ENCODE measurements around the gene CBL. TPM values are rescaled to one million over a fixed set of nuclear protein-coding genes. Genes with fewer than 3 reads are reported as not detected.
"Not testable (repeated sequence)": the region's sequence is repeated elsewhere in the genome, so short reads cannot be mapped to it uniquely, and the experiment has no call there.

CBL gene
- polyA plus RNA-seq (ENCODE audit: insufficient read length in 4 of 4) = 10 to 100 TPM; 15.5 to 22.3 (median 20.4) TPM

DNA sequence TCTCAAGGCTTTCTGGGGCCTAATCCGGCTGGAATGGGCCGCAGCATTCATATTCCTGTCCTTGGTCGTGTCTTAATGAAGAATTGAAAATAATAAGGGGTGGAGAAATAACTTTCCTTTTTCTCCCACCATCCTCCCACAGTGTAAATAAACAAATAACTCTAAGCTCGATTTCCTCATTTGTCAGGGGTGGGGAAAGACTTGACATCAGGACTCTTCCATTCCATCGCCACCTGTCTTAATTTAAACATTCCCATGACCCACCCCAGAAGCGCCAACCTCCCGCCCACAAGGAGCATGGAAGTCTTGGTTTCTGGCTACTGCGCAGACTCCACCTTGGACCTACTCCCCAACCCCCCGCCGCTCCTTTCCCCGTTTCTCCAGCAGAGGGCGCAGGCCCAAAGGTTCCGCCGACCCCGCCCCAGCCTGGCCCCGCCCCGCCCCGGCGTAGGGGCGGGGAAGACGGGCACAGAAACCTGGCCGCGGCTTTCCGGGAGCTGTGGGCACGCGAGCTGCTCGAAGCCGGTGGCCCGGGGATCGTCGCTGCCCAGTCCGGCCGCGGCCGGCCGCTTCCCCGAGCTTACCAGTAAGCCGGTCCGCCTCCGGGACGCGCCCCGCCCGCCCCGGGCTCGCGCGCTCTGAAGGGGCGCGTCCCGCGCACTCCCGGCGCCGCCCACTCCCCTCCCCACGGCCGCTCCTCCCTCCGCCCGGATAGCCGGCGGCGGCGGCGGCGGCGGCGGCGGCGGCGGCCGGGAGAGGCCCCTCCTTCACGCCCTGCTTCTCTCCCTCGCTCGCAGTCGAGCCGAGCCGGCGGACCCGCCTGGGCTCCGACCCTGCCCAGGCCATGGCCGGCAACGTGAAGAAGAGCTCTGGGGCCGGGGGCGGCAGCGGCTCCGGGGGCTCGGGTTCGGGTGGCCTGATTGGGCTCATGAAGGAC is at the start of gene CBL:
CBL (plus strand) TSS at position 766 of the 937 bp plus-strand sequence; CDS start at position 845, 79 bp downstream.
- peak; percentile 72 to 89 (median 88) for DNase-seq (ENCODE audit: low read depth in 4 of 4, low spot score in 3 of 4)

GRCh38 chr11:119156496-119156895 is 49.6 kb upstream of the CBL start:
- DNase-seq (ENCODE audit: low read depth in 4 of 4, low spot score in 3 of 4) = no peak

DNA sequence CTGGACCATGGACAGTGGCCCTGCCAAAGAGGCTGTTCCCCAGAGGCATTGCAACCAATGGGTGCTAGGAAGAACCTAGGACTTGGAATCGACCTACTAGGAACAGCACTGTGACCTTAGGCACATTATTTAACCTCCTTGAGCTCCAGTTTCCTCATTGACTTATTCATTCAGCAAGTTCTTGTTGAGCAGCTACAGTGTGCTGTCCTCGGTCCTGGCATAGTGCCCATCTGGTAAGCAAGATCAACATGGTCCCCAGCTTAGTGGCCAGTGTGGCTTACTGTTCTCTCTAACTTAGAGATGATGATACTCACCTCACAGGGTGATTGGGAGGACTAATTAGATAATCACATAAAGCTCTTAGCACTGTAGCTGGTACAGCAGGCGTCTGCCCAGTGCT is 49.1 kb upstream of the CBL start:
- no peak for DNase-seq (ENCODE audit: low read depth in 4 of 4, low spot score in 3 of 4)

- DNase-seq (ENCODE audit: low read depth in 4 of 4, low spot score in 3 of 4) = no peak
Measured at GRCh38 chr11:119158467-119158866, 47.7 kb upstream of the CBL start.

GRCh38 chr11:119160151-119160550 is 46.0 kb upstream of the CBL start:
- no peak for DNase-seq (ENCODE audit: low read depth in 4 of 4, low spot score in 3 of 4)

DNA sequence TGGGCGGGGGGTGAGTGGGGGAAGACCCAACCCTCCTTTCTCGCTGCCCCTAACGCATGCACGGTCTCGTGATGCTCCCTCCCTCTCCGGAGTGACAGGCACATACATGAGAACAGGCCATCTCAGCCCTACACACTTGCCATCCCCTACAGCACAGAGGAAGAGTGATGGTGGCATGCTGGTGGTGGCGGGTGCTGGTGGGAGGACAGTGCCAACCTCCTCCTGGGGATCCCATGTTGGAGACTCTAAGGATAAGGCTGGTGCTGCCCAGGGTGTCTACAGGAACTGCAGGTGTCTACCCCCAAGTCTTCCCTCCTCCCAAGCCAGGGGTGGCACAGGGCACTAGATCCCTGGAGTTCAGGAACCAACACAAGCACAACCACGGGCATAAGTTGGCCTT is 44.3 kb upstream of the CBL start:
- no peak for DNase-seq (ENCODE audit: low read depth in 4 of 4, low spot score in 3 of 4)

- peak in 1 of 4 donors; percentile 47 for DNase-seq (ENCODE audit: low read depth in 4 of 4, low spot score in 3 of 4)
Measured at GRCh38 chr11:119166368-119167076, 39.6 kb upstream of the CBL start.

- DNase-seq (ENCODE audit: low read depth in 4 of 4, low spot score in 3 of 4) = not testable (repeated sequence)
Measured at GRCh38 chr11:119167077-119167458, 39.1 kb upstream of the CBL start.

DNA sequence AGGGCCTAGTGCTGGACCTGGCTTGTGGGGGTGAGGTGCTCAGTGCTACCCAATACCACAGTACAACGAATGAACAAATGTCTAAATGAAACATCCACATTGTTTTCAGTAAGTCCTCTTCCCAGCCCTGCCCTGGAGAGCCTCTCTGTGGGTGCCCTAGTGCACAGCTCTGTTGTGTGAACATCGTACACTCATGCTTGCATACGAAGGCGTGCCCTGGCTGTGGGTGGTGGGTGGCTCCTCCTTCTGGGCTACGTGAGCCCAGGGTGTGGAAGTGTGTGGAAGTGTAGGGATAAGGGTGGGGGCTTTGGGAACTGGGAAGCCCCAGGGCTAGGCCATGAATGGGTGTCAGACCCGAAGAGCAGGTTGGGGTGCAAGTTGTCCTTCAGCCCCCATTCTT is 38.2 kb upstream of the CBL start:
- DNase-seq (ENCODE audit: low read depth in 4 of 4, low spot score in 3 of 4) = no peak

DNA sequence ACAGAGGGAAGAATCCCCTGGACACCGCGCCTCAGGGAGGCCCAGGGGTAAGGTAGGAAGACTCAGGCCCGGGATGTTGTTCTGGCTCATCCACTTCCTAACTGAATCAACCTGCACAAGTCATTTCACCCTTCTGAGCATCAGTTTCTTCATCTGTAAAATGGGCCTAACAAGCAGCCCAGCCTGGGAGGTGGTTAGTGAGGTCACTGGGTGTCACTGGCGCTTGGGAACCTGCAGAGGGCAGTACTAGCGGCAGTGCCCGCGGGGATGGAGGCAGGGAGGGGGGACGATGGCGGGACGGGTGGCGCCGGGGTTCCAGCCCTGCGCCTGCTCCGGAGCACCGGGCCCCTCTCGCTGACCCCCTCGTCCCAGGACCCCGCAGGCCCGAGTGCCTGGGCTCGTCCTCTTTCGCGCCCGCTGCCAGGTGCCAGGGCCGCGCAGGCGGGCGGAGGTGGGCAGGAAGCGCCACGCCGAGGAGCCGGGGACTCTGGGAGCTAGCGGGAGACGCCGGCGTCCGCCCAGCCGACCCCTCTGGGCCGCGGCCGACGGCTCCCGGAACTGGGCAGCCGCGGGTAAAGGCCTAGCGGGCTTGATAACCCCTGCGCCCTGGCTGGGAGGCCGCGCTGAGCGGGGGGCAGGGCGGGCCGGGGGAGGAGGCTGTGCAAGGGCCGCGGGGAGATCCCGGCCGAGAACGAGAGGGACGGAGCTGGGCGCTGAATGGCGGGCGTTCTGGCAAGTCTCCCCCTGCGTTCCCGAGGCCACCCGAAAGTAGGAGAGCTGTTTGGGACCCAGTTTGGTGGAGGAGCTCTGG is 37.5 kb upstream of the CBL start, which contains the start of gene NLRX1:
NLRX1 (plus strand) TSS at position 255 of the 811 bp plus-strand sequence. CDS start 2,679 bp downstream, outside the sequence.
- DNase-seq (ENCODE audit: low read depth in 4 of 4, low spot score in 3 of 4) = peak in 2 of 4 donors; percentile 64 to 72

DNA sequence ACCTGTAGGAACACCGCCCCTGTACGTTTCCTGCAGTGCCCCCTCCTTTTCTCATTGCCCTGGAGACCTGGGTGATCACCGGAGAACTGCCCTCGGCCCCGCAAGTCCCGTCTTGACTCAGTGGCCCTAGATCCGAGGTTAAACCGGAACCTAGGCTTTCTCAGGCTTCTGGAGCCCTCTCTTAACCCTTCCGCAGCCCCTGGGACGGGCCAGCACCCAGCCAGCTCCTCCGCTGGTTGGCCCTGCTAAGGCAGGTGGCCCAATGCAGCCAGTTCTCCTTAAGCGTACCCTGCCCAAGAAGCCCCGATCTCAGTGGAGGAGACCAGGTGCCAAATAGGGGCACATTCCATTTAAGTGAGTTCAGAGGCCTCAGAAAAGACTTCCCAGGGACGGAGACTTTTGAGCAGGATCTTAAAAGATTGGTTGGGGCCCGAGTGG is 36.8 kb upstream of the CBL start:
- DNase-seq (ENCODE audit: low read depth in 4 of 4, low spot score in 3 of 4) = no peak

DNA sequence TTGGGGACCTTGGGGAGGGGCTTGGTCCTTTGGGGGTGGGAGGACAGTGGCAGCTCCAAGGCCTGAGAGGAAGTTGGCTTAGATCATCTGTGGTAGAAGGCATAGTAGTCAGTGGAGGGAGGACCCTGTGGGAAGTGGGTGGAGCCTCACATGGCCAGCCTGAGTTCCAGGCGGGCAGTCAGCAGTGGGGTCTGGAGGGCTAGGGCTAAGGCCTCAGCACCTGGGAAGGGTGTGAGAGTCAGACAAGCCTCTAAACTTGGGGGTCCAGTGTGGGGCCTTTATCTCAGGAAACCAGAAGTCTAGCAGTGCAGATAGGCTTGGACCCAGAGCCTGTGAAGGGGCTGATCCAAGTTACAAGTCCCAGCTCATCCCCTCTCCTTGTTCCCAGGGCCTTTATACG is 33.6 kb upstream of the CBL start:
- no peak for DNase-seq (ENCODE audit: low read depth in 4 of 4, low spot score in 3 of 4)

DNA sequence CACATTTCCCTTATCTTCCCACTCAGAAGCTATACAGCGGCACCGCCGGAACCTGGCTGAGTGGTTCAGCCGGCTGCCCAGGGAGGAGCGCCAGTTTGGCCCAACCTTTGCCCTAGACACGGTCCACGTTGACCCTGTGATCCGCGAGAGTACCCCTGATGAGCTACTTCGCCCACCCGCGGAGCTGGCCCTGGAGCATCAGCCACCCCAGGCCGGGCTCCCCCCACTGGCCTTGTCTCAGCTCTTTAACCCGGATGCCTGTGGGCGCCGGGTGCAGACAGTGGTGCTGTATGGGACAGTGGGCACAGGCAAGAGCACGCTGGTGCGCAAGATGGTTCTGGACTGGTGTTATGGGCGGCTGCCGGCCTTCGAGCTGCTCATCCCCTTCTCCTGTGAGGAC is 32.7 kb upstream of the CBL start:
- DNase-seq (ENCODE audit: low read depth in 4 of 4, low spot score in 3 of 4) = no peak

DNA sequence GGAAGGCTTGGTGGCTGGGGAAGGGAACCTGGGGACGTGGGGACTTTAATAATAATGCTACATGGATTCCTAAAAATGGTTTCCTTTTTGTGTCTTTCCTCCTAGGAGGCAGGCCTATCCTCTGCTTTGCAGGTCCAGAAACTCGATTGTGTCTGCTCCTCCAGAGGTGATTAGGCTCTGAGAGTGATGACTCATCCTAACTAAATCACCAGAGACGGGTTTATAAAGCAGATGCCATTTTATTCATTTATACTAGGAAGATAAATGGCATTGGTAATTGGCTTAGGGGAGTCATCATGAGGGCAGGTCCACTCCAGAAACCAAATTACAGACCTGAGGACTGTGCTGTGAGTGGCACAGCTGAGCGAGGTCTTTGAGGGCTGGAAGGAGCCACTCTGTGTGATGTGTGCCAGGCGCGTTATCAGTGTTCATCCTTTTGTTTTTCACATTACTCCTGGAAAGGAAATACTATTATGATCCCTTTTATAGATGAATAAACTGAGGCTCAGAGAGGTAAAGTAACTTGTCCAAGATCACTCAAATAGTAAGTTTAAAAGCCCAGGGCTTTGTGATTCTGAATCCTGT is 30.6 kb upstream of the CBL start:
- DNase-seq (ENCODE audit: low read depth in 4 of 4, low spot score in 3 of 4) = no peak

GRCh38 chr11:119178166-119178680 is 27.9 kb upstream of the CBL start:
- DNase-seq (ENCODE audit: low read depth in 4 of 4, low spot score in 3 of 4) = no peak

- no peak for DNase-seq (ENCODE audit: low read depth in 4 of 4, low spot score in 3 of 4)
Measured at GRCh38 chr11:119179342-119179741, 26.8 kb upstream of the CBL start.

DNA sequence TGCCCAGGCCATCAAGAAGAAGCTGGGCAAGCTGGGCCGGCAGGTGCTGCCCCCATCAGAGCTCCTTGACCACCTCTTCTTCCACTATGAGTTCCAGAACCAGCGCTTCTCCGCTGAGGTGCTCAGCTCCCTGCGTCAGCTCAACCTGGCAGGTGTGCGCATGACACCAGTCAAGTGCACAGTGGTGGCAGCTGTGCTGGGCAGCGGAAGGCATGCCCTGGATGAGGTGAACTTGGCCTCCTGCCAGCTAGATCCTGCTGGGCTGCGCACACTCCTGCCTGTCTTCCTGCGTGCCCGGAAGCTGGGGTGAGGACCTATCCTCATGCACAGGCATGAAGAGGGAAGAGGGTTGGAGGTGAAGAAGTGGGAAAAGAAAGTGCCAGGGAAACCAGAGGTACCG is 26.2 kb upstream of the CBL start:
- no peak for DNase-seq (ENCODE audit: low read depth in 4 of 4, low spot score in 3 of 4)

- no peak for DNase-seq (ENCODE audit: low read depth in 4 of 4, low spot score in 3 of 4)
Measured at GRCh38 chr11:119180729-119181676, 25.1 kb upstream of the CBL start.

All from left renal pelvis (tissue), 4 donors.